GM13977 (cell line): ENCODE data around the gene ROR1.

Source experiments
- DNase-seq: peaks from one replicate; pipeline ENCODE4 v3.0.0; 2012; ENCODE audit warnings: low spot score
- in situ Hi-C: fragments of 300-500 bp; cut with MboI; formaldehyde crosslinking; loops from one replicate; pipeline ENCODE4 v1.12.0; 2022; ENCODE audit warnings: low sequenced_read_pairs, low pct_unique_long_range_greater_than_20kb, mixed read lengths, inconsistent platforms; ENCODE audit not compliant: unreplicated experiment
- TF ChIP-seq, protein P1 (sequence below): IDR thresholded peaks from 2 replicates; pipeline ENCODE4 v1.5.1; 2012; ENCODE audit warnings: mild to moderate bottlenecking, control low read depth; ENCODE audit not compliant: insufficient read depth; ENCODE audit errors: extremely low read depth, missing control alignments

ROR1 gene

DNA sequence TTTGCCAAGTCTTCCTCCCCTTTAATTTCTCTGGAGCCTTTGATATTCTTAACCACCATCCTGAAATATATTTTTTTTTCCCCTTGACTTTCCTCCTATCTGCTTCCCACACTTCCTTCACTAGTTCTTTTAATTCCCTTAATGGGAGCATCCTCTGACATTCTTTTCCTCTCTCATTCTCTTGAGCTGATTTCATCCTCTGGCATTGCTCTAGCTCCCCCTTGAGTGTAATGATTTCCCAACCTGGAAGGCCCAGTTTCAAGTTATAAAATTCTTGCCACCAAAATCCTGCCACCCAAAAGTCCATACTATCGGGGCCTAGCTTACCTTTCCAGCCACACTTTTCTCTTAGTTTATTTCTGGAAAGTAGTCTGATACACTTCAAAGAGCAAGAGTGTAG is 390.2 kb downstream of the ROR1 start:
- DNase-seq: no peak
- TF ChIP-seq, protein P1, sequence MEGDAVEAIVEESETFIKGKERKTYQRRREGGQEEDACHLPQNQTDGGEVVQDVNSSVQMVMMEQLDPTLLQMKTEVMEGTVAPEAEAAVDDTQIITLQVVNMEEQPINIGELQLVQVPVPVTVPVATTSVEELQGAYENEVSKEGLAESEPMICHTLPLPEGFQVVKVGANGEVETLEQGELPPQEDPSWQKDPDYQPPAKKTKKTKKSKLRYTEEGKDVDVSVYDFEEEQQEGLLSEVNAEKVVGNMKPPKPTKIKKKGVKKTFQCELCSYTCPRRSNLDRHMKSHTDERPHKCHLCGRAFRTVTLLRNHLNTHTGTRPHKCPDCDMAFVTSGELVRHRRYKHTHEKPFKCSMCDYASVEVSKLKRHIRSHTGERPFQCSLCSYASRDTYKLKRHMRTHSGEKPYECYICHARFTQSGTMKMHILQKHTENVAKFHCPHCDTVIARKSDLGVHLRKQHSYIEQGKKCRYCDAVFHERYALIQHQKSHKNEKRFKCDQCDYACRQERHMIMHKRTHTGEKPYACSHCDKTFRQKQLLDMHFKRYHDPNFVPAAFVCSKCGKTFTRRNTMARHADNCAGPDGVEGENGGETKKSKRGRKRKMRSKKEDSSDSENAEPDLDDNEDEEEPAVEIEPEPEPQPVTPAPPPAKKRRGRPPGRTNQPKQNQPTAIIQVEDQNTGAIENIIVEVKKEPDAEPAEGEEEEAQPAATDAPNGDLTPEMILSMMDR: no peak
- in situ Hi-C loops: no loop called here

DNA sequence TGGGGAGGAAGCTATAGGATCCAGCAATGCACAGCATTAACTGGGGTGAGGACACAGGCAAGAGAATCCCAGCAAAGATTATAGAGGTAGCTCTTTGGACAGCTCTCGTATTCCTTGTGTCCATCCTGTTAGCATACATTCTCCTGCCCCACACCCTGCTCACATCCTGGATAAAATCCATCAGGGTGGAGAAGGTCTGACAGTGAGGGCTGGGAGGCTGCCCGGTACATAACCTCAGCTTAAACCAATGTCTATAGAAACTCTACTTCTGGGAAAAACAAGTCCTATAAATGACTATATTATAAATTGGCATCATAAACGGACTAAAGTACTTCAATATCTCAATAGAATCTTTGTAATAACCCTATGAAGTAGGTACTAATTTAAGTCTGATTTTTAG is 392.8 kb downstream of the ROR1 start:
- in situ Hi-C loops: no loop called here
- DNase-seq: no peak
- TF ChIP-seq, protein P1: no peak

DNA sequence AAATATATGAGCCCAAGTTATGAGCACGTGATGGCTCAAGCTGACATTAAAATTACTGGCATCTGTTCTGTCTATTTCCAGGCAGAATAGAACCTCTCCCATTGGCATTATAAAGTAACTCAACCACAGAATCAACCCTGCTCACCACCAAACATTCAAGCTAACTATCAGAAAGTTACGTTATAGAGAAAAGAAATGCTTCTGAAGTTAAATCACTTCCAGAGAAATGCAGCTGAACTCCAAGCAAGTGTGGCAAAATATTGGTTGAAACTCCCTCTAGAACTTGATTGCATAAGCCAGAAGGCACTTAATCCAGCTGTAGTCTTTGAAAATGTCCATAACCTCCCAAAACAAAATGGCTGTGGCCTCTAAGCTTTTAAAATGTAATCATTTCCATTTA is 393.4 kb downstream of the ROR1 start:
- TF ChIP-seq, protein P1: no peak
- DNase-seq: no peak
- in situ Hi-C loops: no loop called here

DNA sequence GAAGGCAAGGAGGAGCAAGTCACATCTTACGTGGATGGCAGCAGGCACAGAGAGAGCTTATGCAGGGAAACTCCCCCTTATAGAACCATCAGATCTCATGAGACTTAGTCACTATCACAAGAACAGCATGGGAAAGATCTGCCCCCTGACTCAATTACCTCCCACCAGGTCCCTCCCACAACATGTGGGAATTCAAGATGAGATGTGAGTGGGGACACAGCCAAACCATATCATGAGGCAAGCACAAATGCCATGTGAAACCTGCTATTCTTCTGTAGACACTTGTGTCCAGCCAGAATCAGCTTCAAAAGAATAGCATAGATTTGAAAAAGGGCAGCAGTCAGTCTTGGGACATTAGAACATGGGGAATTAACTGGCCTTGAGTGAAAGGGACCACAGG is 397.4 kb downstream of the ROR1 start:
- no peak for DNase-seq
- TF ChIP-seq, protein P1: no peak
- in situ Hi-C loops: no loop called here

DNA sequence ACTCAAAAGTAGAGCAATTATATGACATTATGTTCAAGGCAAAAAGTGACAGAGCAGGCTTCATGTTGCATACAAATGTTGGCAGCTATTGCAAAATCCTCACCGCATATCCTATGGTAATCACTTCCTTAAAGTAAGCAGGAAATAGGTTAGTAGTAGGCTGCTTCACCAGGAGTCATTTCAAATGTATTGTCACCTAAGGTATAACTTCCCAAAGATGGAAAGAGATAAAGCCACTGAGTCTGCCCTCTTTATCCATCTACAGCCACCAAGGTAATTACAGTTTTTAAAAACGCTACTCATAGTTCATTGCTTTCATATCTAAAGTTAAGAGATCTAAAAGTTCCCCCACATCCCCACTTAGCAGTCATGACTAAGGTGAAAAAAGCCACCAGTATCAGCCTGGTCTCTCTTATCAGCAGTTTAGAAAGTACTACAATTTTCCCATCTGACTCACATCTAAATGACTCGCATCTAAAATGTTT is 398.0 kb downstream of the ROR1 start:
- in situ Hi-C loops: no loop called here
- DNase-seq: no peak
- TF ChIP-seq, protein P1: no peak

DNA sequence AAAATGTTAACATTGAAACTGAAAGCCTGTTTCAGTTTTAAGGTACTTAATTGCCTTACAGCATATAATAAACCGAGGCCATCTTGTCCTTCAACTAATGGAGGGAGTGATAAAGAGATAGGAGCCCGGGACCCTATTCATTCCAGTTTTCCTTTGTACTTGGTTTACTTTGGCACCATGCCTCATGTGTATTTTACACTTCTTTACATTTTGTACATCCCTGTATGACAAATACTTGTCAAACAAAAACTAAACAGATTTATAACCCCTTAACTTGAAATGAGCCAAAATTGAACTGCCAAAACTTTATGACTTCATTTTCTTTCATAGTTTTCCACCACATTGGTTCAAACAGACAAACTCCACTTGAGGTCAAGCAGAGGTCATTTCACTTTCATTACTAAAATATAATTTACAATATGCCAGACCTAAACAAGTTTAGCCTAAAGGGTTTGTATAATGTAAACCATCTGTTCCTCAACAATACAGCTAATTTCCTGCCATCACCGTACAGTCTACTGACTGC is 398.7 kb downstream of the ROR1 start:
- DNase-seq: no peak
- in situ Hi-C loops: no loop called here

More for the DNA sequence above, 398.7 kb downstream of the ROR1 start:
- TF ChIP-seq, protein P1: no peak
